Panc1 (cell line): ENCODE results near the gene SUGP1.

Experiments
- CTCF ChIP-seq: fragments of 450-650 bp; IDR thresholded peaks from 2 replicates; pipeline ENCODE4 v1.5.1; 2017; ENCODE audit warnings: mild to moderate bottlenecking
- POLR2AphosphoS5 ChIP-seq: IDR thresholded peaks from 2 replicates; pipeline ENCODE4 v1.6.1; 2012; ENCODE audit warnings: mild to moderate bottlenecking, low read depth, low read length, moderate library complexity
- REST ChIP-seq, 2 experiments: IDR thresholded peaks; 2 replicates each; pipeline ENCODE4 v1.6.1; 2011 to 2012; ENCODE audit warnings: low read depth in 2 of 2, control low read depth in 1 of 2, low read length in 1 of 2, mild to moderate bottlenecking in 1 of 2, moderate library complexity in 1 of 2; ENCODE audit not compliant: insufficient read depth in 1 of 2

- TF ChIP-seq CTCF (no peak), POLR2AphosphoS5 (no peak), REST (IDR thresholded peaks at IDR 0.05; ENCODE audit: insufficient read depth in 1 of 2, low read depth in 2 of 2, low read length in 1 of 2) (no peak)
Observed at GRCh38 chr19:19236173-19236572, 84.1 kb downstream of the SUGP1 start.
